Coronary artery (tissue), 2 donors: ENCODE data around the gene BICDL1.

Source experiments
- DNase-seq: peaks from one replicate; pipeline ENCODE4 v3.0.0-alpha.2; 2017; ENCODE audit warnings: low spot score
- H3K27ac ChIP-seq, 2 donors: fragments of 200-600 bp; sonication (generic); one replicate each; pipeline ENCODE4 v1.5.1; 2016 to 2019
- H3K4me3 ChIP-seq: fragments of 200-600 bp; sonication (generic); 2 replicates; pipeline ENCODE4 v1.5.1; 2016; ENCODE audit warnings: mild to moderate bottlenecking, moderate library complexity
- TF ChIP-seq, protein P1 (sequence below): fragments of 200-600 bp; sonication (generic); IDR thresholded peaks from one replicate; pipeline ENCODE4 v1.5.1; 2019; ENCODE audit warnings: antibody characterized with exemption

Gene BICDL1

DNA sequence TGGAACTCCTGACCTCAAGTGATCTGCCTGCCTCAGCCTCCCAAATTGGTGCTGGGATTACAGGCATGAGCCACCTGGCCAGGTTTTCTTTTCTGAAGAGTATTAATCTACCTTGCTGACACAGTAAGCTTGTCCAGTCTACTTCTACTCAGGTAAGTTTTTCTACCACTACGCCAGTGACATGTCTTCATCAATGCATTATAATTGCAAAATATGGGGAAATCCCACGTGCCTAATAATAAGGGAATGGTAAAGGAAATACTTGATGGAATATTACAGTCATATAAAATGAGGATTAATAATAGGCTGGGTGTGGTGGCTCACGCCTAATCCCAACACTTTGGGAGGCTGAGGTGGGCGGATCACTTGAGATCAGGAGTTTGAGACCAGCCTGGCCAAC lies 65.3 kb downstream of the BICDL1 start:
- TF ChIP-seq, protein P1, sequence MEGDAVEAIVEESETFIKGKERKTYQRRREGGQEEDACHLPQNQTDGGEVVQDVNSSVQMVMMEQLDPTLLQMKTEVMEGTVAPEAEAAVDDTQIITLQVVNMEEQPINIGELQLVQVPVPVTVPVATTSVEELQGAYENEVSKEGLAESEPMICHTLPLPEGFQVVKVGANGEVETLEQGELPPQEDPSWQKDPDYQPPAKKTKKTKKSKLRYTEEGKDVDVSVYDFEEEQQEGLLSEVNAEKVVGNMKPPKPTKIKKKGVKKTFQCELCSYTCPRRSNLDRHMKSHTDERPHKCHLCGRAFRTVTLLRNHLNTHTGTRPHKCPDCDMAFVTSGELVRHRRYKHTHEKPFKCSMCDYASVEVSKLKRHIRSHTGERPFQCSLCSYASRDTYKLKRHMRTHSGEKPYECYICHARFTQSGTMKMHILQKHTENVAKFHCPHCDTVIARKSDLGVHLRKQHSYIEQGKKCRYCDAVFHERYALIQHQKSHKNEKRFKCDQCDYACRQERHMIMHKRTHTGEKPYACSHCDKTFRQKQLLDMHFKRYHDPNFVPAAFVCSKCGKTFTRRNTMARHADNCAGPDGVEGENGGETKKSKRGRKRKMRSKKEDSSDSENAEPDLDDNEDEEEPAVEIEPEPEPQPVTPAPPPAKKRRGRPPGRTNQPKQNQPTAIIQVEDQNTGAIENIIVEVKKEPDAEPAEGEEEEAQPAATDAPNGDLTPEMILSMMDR = no peak
- no peak for DNase-seq
- H3K4me3 ChIP-seq = no peak overlapping the region
- no peak overlapping the region for H3K27ac ChIP-seq

DNA sequence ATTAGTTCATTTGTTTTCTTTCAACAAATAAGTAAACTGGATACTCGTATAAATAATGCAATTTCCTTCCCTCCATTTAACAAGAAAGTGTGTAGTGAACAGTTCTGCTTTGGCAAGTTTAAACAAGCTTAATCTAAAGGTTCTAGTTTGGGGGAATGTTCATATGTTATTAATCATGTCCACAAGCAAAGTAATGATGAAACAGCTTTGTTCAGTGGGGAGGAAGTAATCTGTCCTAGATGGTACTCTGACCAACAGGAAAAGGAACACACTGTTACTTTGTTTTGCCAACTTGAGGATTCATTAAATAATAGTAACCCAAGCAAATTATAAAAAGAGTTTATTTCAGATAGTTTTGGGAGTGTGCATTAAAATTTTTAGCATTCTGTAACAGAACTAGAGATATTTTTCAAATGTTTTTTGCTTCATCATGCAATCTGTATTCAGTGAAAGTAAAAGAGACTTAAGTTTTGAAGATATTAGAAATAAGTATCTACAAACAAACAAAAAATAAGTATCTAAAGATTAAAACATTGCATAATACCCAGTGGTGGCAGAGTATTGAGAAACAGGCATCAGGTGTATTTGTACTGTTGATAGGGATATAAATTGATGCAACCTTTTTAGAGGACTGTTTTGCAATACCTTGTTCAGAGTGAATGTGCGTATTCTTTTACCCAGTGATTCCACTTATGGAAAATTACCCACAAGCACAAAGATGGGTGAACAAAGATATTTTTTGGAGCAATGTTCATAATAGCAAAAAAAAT lies 66.4 kb downstream of the BICDL1 start:
- no peak overlapping the region for H3K27ac ChIP-seq
- TF ChIP-seq, protein P1 = no peak
- no peak for DNase-seq
- H3K4me3 ChIP-seq = no peak overlapping the region

DNA sequence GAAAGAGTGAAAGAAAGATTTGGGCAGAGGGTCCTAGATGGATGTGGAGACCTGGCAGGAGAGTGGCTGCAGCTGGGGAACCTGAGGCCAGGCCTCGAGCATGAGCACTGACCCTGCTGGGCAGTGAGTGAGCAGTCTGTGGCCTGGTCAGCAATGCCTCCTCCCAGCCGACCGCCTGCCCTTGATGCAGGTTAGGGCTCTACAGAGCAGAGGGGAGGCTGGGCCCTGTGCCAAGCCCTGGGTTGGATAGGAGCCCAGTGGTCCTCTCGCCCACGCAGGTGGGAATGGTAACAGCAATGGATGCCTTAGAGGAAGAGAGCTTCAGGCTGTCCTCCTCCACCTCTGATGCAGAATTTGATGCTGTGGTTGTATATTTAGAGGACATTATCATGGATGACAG lies 67.7 kb downstream of the BICDL1 start:
- TF ChIP-seq, protein P1 = no peak
- no peak overlapping the region for H3K27ac ChIP-seq
- no peak overlapping the region for H3K4me3 ChIP-seq
- DNase-seq = no peak

DNA sequence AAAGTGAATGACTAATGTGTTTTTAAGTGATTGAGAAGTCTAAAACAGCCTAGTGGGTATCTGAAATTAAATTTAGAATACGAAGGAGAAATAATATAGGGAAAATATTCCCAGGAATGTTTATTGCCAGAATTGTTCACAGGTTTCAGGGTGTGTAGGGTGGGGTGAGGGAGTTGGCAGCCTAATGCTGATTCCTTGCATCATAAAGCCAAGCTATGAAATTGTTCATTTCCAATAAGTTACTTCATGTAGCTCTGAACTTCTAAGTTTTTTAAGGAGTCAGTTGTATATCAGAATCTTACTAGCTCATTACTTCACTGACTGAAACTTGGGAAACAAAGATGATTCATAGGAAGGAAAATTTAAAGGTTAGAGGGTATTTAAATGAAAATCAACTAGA lies 71.2 kb downstream of the BICDL1 start:
- Histone ChIP-seq H3K4me3 (no peak overlapping the region), H3K27ac (no peak overlapping the region)
- no peak for DNase-seq
- TF ChIP-seq, protein P1 = no peak

DNA sequence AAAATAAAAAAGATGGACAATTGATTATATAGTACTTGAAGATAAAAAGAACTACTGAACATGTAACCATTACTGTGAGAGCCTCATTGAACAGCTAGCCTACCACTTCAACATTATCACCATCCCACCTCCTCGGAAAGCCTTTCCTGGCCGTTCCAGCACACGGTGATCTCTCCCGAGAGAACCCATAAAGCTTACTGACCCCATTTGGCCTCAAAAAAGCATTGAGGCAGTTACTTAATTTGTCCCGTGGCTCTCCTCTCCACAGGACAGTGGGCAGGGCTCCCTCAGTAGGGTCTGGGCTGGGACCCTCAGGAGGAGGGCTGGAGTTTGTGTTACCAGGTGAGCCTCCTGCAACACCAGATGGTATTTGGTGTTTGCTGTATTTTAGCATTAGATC lies 71.7 kb downstream of the BICDL1 start:
- H3K27ac ChIP-seq = no peak overlapping the region
- TF ChIP-seq, protein P1 = no peak
- no peak for DNase-seq
- H3K4me3 ChIP-seq = no peak overlapping the region

DNA sequence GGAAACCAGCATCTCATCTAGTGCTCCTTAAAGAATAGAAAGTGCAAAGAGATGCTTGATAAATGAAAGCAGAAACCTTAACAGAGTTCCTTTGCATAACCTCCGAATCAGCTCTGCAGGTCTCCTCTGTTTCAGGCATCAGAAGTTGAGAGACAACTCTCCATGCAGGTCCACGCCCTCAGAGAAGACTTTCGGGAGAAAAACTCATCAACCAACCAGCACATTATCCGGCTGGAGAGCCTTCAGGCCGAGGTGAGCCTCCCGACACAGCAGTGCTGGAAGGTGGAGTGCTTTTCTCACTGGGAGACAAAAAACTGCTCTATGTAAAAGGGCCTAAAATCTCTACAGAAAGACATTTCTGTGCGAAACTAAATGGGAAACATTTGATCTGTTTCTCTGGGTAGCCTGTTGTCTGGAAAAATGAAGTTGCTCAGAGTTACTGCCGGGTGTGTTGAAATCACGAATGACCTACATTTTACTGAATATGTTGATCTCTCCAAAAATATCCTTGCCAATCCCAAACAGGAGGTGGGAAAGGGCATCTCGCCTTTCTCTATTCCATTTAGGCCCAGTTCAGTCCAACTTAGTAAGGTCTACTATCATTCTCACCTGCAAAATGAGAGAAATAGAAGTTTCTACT lies 72.7 kb downstream of the BICDL1 start:
- DNase-seq = no peak
- no peak overlapping the region for H3K27ac ChIP-seq
- TF ChIP-seq, protein P1 = no peak
- H3K4me3 ChIP-seq = no peak overlapping the region
